ENCODE data around the gene CARD11. TPM values are rescaled to one million over a fixed set of nuclear protein-coding genes. Genes with fewer than 3 reads are reported as not detected.

Gene CARD11
- total and polyA plus RNA-seq, 2 of the 4 experiments (the other 2 are of a cell fraction): 0.18 to 0.26 TPM

GRCh38 chr7:2979951-2980350 is 63.7 kb downstream of the CARD11 start:
- CTCF ChIA-PET: no interaction called here
- 72% methylated on average over 4 of the region's 13 CpGs; no CpG with 5 or more reads in 1 of the 2 experiments for whole genome bisulfite sequencing, 2 experiments (ENCODE audit: extremely low coverage in 2 of 2, insufficient read length in 1 of 2)
- ATAC-seq (ENCODE audit: low read depth): no peak

More at GRCh38 chr7:2979951-2980350, 63.7 kb downstream of the CARD11 start:
- POLR2A ChIA-PET (ENCODE audit: unreplicated experiment): no interaction called here
- no peak overlapping the region for H3K18ac ChIP-seq (ENCODE audit: low read depth, low read length)
- no peak overlapping the region for H4K91ac ChIP-seq (ENCODE audit: insufficient read depth, low read depth, low read length)
- H3K14ac ChIP-seq (replicated peaks; ENCODE audit: low read depth, low read length): no peak overlapping the region
- H4K20me1 ChIP-seq (ENCODE audit: insufficient read depth, low read length): no peaks in the 10 kb centered on the region
- H3K56ac ChIP-seq (ENCODE audit: extremely low read depth, insufficient read depth, low read length): no peak overlapping the region
- H3K36me3 ChIP-seq (ENCODE audit: control insufficient read depth, insufficient read depth, low read length): no peaks in the 10 kb centered on the region
- H2AFZ ChIP-seq (replicated peaks; ENCODE audit: low read length, poor library complexity): no peak overlapping the region
- no peak overlapping the region for H4K5ac ChIP-seq (ENCODE audit: low read depth, low read length)
- H2BK20ac ChIP-seq (ENCODE audit: low read depth, low read length): no peak overlapping the region
- no peak overlapping the region for H3K9ac ChIP-seq (ENCODE audit: low read depth, low read length)
- H3K4me3 ChIP-seq (ENCODE audit: insufficient read depth, low read depth, low read length): no peak overlapping the region
- no peak for DNase-seq
- H3K27me3 ChIP-seq (ENCODE audit: control insufficient read depth, insufficient read depth, low read length): peaks cover 4% of the 10 kb centered on the region; the same call in 1 of the 2 replicates
- no peaks in the 10 kb centered on the region for H3K9me3 ChIP-seq (ENCODE audit: control insufficient read depth, insufficient read depth, low read length)
- H2BK5ac ChIP-seq (ENCODE audit: low read depth, low read length, poor library complexity, severe bottlenecking): no peak overlapping the region
- no peak overlapping the region for H2BK120ac ChIP-seq (ENCODE audit: low read depth, low read length)
- H3K27ac ChIP-seq (ENCODE audit: insufficient read depth, low read length): no peak overlapping the region
- H2AK9ac ChIP-seq (replicated peaks; ENCODE audit: low read depth, low read length, poor library complexity): no peak overlapping the region
- no peak overlapping the region for H2AK5ac ChIP-seq (ENCODE audit: low read depth, low read length)
- intact Hi-C loops (cut with micrococcal nuclease) (no loop called here), dilution Hi-C loops (cut with HindIII; ENCODE audit: low sequenced_read_pairs, unreplicated experiment) (no loop called here), in situ Hi-C loops (cut with MboI; ENCODE audit: low sequenced_read_pairs) (no loop called here)
- no peak overlapping the region for H3K23ac ChIP-seq (ENCODE audit: low read depth, low read length)
- BruUV-seq (replicated peaks): no TSS peak
- H3K4me2 ChIP-seq (ENCODE audit: low read depth, low read length): no peak overlapping the region
- no peaks in the 10 kb centered on the region for H3K4me1 ChIP-seq (ENCODE audit: control insufficient read depth, insufficient read depth, low read length)
- no peaks in the 10 kb centered on the region for H3K9me1 ChIP-seq (ENCODE audit: insufficient read depth, low read length)
- no peak overlapping the region for H4K8ac ChIP-seq (ENCODE audit: low read depth in 2 of 2, low read length in 2 of 2)
- no peak overlapping the region for H2BK15ac ChIP-seq (ENCODE audit: low read depth, low read length)
- no peaks in the 10 kb centered on the region for H3K79me1 ChIP-seq (ENCODE audit: low read depth in 1 of 2, low read length in 2 of 2)
- TF ChIP-seq CEBPB (IDR thresholded peaks at IDR 0.05; ENCODE audit: low read depth, low read length) (no peak), RAD21 (IDR thresholded peaks at IDR 0.05; ENCODE audit: low read length) (no peak), CHD1 (IDR thresholded peaks at IDR 0.05; ENCODE audit: low read depth, low read length) (no peak), MAZ (IDR thresholded peaks at IDR 0.05; ENCODE audit: borderline replicate concordance, low read depth, low read length) (no peak), BHLHE40 (IDR thresholded peaks at IDR 0.05; ENCODE audit: low read depth, low read length) (no peak), NFE2L2 (IDR thresholded peaks at IDR 0.05; ENCODE audit: low read depth, low read length) (no peak), RCOR1 (IDR thresholded peaks at IDR 0.05; ENCODE audit: insufficient replicate concordance, low read length) (no peak), RFX5 (IDR thresholded peaks at IDR 0.05; ENCODE audit: low read depth, low read length) (no peak), SMC3 (IDR thresholded peaks at IDR 0.05; ENCODE audit: low read depth, low read length) (no peak), CTCF (conservative IDR thresholded peaks at IDR 0.05; ENCODE audit: low read depth, low read length) (no peak)
- TF ChIP-seq, protein P1, sequence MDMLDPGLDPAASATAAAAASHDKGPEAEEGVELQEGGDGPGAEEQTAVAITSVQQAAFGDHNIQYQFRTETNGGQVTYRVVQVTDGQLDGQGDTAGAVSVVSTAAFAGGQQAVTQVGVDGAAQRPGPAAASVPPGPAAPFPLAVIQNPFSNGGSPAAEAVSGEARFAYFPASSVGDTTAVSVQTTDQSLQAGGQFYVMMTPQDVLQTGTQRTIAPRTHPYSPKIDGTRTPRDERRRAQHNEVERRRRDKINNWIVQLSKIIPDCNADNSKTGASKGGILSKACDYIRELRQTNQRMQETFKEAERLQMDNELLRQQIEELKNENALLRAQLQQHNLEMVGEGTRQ (IDR thresholded peaks at IDR 0.05; ENCODE audit: low read depth, low read length): no peak
- TF ChIP-seq, protein P2, sequence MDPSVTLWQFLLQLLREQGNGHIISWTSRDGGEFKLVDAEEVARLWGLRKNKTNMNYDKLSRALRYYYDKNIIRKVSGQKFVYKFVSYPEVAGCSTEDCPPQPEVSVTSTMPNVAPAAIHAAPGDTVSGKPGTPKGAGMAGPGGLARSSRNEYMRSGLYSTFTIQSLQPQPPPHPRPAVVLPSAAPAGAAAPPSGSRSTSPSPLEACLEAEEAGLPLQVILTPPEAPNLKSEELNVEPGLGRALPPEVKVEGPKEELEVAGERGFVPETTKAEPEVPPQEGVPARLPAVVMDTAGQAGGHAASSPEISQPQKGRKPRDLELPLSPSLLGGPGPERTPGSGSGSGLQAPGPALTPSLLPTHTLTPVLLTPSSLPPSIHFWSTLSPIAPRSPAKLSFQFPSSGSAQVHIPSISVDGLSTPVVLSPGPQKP (IDR thresholded peaks at IDR 0.05; ENCODE audit: borderline replicate concordance, low read depth, low read length): no peak
- no peak overlapping the region for H3K4ac ChIP-seq (ENCODE audit: low read depth, low read length)

Data from IMR-90 (cell line).